ENCODE results near the gene ZNF280A.

GRCh38 chr22:22487869-22488597, 32.0 kb downstream of the ZNF280A start:
- TF ChIP-seq EZH2 (IDR thresholded peaks at IDR 0.05; ENCODE audit: low read length, unreplicated experiment) (no peak), CTCF (conservative IDR thresholded peaks at IDR 0.05; ENCODE audit: low read depth, low read length) (no peak), EZH2phosphoT487 (IDR thresholded peaks at IDR 0.05; ENCODE audit: borderline replicate concordance, low read length) (no peak)

Measured in PC-3 (cell line).